H1 (cell line): Measurements from ENCODE around the gene ARRB1. TPM values are rescaled to one million over a fixed set of nuclear protein-coding genes. Genes with fewer than 3 reads are reported as not detected.
A peak's percentile ranks its signal among the peaks of the same experiment; 100 is the strongest.

Experiments used
- CTCF ChIA-PET: fragments of 300-600 bp; sonication (Branson Sonifier 250); formaldehyde crosslinking; loops from one replicate; lab custom pipeline; 2021; ENCODE audit not compliant: partially characterized antibody; lab: Charles Lee
- POLR2A ChIA-PET: fragments of 300-600 bp; sonication (Branson Sonifier 250); formaldehyde crosslinking; loops from one replicate; lab custom pipeline; 2021; ENCODE audit warnings: inconsistent platforms; ENCODE audit not compliant: partially characterized antibody; lab: Charles Lee
- DNase-seq, 2 experiments: peaks; one replicate each; pipeline versions ENCODE4 v3.0.0 to v3.0.0-alpha.2; 2010 to 2022; ENCODE audit warnings: low spot score in 2 of 2, low read depth in 1 of 2, mixed read lengths in 1 of 2
- FAIRE-seq: peaks from 2 replicates; lab custom pipeline; 2011; peaks lifted over from hg19 to GRCh38; lab: Jason Lieb, UNC
- H2AFZ ChIP-seq: 2 replicates; pipeline ENCODE4 v1.8.1; 2012; ENCODE audit warnings: low read length, inconsistent platforms
- H2AK5ac ChIP-seq: 2 replicates; pipeline ENCODE4 v1.6.1; 2013; ENCODE audit warnings: low read depth, low read length
- H2BK120ac ChIP-seq: replicated peaks from 2 replicates; pipeline ENCODE3; 2013; ENCODE audit warnings: low read depth, low read length, inconsistent platforms
- H2BK12ac ChIP-seq: 2 replicates; pipeline ENCODE4 v1.6.1; 2013; ENCODE audit warnings: low read depth, low read length
- H2BK15ac ChIP-seq: 2 replicates; pipeline ENCODE4 v1.6.1; 2013; ENCODE audit warnings: low read length
- H2BK20ac ChIP-seq: 2 replicates; pipeline ENCODE4 v1.6.1; 2013; ENCODE audit warnings: low read length
- H2BK5ac ChIP-seq: 2 replicates; pipeline ENCODE4 v1.6.1; 2013; ENCODE audit warnings: low read depth, low read length
- H3K14ac ChIP-seq: 2 replicates; pipeline ENCODE4 v1.6.1; 2013; ENCODE audit warnings: inconsistent platforms; ENCODE audit not compliant: insufficient read length
- H3K18ac ChIP-seq: 2 replicates; pipeline ENCODE4 v1.6.1; 2013; ENCODE audit warnings: low read length; ENCODE audit errors: extremely low read depth
- H3K23ac ChIP-seq: 2 replicates; pipeline ENCODE4 v1.6.1; 2013; ENCODE audit warnings: inconsistent platforms; ENCODE audit not compliant: insufficient read length
- H3K23me2 ChIP-seq: 2 replicates; pipeline ENCODE4 v1.6.1; 2013; ENCODE audit warnings: low read depth, low read length
- H3K27ac ChIP-seq: 2 replicates; pipeline ENCODE4 v1.6.1; 2011; ENCODE audit warnings: low read depth, low read length, inconsistent platforms
- H3K27me3 ChIP-seq, 4 experiments: replicated peaks in 1 of 4; 1 replicate in 1 of 4; 2 replicates in 3 of 4; pipeline versions ENCODE4 v1.6.1 to v1.8.1; 2011 to 2013; ENCODE audit warnings: low read length in 3 of 4, mild to moderate bottlenecking in 3 of 4, inconsistent platforms in 2 of 4, mixed read lengths in 2 of 4, moderate library complexity in 1 of 4; ENCODE audit not compliant: control insufficient read depth in 3 of 4, insufficient read depth in 3 of 4; ENCODE audit errors: extremely low read depth in 1 of 4
- H3K36me3 ChIP-seq, 4 experiments: 2 replicates each; pipeline versions ENCODE4 v1.6.1 to v1.8.1; 2011 to 2013; ENCODE audit warnings: mild to moderate bottlenecking in 4 of 4, low read length in 3 of 4, moderate library complexity in 2 of 4, control low read depth in 1 of 4, inconsistent platforms in 1 of 4; ENCODE audit not compliant: insufficient read depth in 4 of 4, control insufficient read depth in 2 of 4
- H3K4ac ChIP-seq: replicated peaks from 2 replicates; pipeline ENCODE3; 2013; ENCODE audit warnings: low read length, low read depth, mixed read lengths, inconsistent platforms; ENCODE audit not compliant: insufficient read length
- H3K4me1 ChIP-seq, 4 experiments: replicated peaks in 1 of 4; 1 replicate in 1 of 4; 2 replicates in 3 of 4; pipeline versions ENCODE4 v1.6.1 to v1.8.1; 2011 to 2013; ENCODE audit warnings: low read length in 3 of 4, inconsistent platforms in 2 of 4, mixed read lengths in 1 of 4; ENCODE audit not compliant: insufficient read depth in 4 of 4, control insufficient read depth in 3 of 4
- H3K4me2 ChIP-seq, 2 experiments: 2 replicates each; pipeline versions ENCODE4 v1.6.1 to v1.8.1; 2011 to 2013; ENCODE audit warnings: low read depth in 2 of 2, low read length in 2 of 2, control low read depth in 1 of 2, inconsistent platforms in 1 of 2, mild to moderate bottlenecking in 1 of 2; ENCODE audit not compliant: insufficient read depth in 1 of 2
- H3K4me3 ChIP-seq, 4 experiments: fragments of 200-600, 300-600 bp in 1 of 4; sonication (generic), shearing (Covaris generic), sonication (Bioruptor Twin) in 1 of 4; 2 replicates each; pipeline versions ENCODE4 v1.5.1 to v1.8.1; 2011 to 2016; ENCODE audit warnings: low read length in 4 of 4, low read depth in 3 of 4, control low read depth in 2 of 4, inconsistent platforms in 2 of 4, mild to moderate bottlenecking in 2 of 4, mixed read lengths in 1 of 4, moderate library complexity in 1 of 4; ENCODE audit not compliant: insufficient read depth in 2 of 4; ENCODE audit errors: extremely low read depth in 1 of 4
- H3K56ac ChIP-seq: replicated peaks from 2 replicates; pipeline ENCODE3; 2013; ENCODE audit warnings: low read depth, mild to moderate bottlenecking, mixed read lengths, low read length, inconsistent platforms; ENCODE audit not compliant: insufficient read length
- H3K79me1 ChIP-seq: 2 replicates; pipeline ENCODE4 v1.6.1; 2013; ENCODE audit warnings: low read depth, low read length, control low read depth
- H3K79me2 ChIP-seq, 2 experiments: 2 replicates each; pipeline versions ENCODE4 v1.6.1 to v1.8.1; 2012 to 2013; ENCODE audit warnings: low read length in 2 of 2, mild to moderate bottlenecking in 2 of 2, inconsistent platforms in 1 of 2; ENCODE audit not compliant: insufficient read depth in 2 of 2, control insufficient read depth in 1 of 2
- H3K9ac ChIP-seq, 4 experiments: replicated peaks in 1 of 4; 1 replicate in 1 of 4; 2 replicates in 3 of 4; pipeline versions ENCODE4 v1.6.1 to v1.8.1; 2011 to 2013; ENCODE audit warnings: low read depth in 3 of 4, low read length in 3 of 4, control low read depth in 2 of 4, mild to moderate bottlenecking in 2 of 4, moderate library complexity in 2 of 4, inconsistent platforms in 1 of 4; ENCODE audit errors: extremely low read depth in 1 of 4
- H3K9me3 ChIP-seq, 2 experiments: 2 replicates each; pipeline versions ENCODE4 v1.6.1 to v1.8.1; 2012 to 2013; ENCODE audit warnings: mild to moderate bottlenecking in 2 of 2, moderate library complexity in 2 of 2, control low read depth in 1 of 2, inconsistent platforms in 1 of 2, low read depth in 1 of 2, low read length in 1 of 2, mixed read lengths in 1 of 2; ENCODE audit not compliant: insufficient read depth in 2 of 2
- H4K20me1 ChIP-seq, 2 experiments: replicated peaks in 1 of 2; 2 replicates each; pipeline versions ENCODE3 to v1.8.1; 2011 to 2013; ENCODE audit warnings: inconsistent platforms in 2 of 2, low read length in 2 of 2, mild to moderate bottlenecking in 1 of 2; ENCODE audit not compliant: insufficient read depth in 2 of 2, control insufficient read depth in 1 of 2
- H4K5ac ChIP-seq: 2 replicates; pipeline ENCODE4 v1.6.1; 2013; ENCODE audit warnings: low read length, low read depth, mixed read lengths, inconsistent platforms; ENCODE audit not compliant: insufficient read length
- H4K8ac ChIP-seq: 2 replicates; pipeline ENCODE4 v1.8.0; 2013; ENCODE audit warnings: mild to moderate bottlenecking, moderate library complexity, low read length, inconsistent platforms; ENCODE audit not compliant: insufficient read depth; ENCODE audit errors: extremely low read depth
- H4K91ac ChIP-seq: replicated peaks from 2 replicates; pipeline ENCODE3; 2013; ENCODE audit warnings: low read length, mixed read lengths, inconsistent platforms; ENCODE audit not compliant: insufficient read length
- HDAC6 ChIP-seq: IDR thresholded peaks from one replicate; pipeline ENCODE4 v1.7.1; 2012; ENCODE audit warnings: low read depth, mild to moderate bottlenecking, inconsistent platforms, low read length, moderate library complexity
- WGBS, 2 experiments: shearing (Covaris generic) in 1 of 2; methylation state at CpG; one replicate each; pipeline versions ENCODE4 v1.1.6 to v1.1.7; 2013 to 2015; ENCODE audit warnings: low lambda C conversion rate in 2 of 2, mixed read lengths in 2 of 2, inconsistent platforms in 1 of 2, low coverage in 1 of 2, missing lambda C conversion rate in 1 of 2; ENCODE audit not compliant: insufficient replicate concordance in 2 of 2, insufficient coverage in 1 of 2, insufficient read length in 1 of 2; ENCODE audit errors: extremely low coverage in 1 of 2, missing lambda C conversion rate in 1 of 2; 5-methylcytosine and 5-hydroxymethylcytosine counted together
- polyA plus RNA-seq, 7 experiments: library from polyadenylated mRNA; depleted of rRNA in 3 of 7; stranded (reverse) in 5 of 7; unstranded in 2 of 7; fragments of >200 nt in 5 of 7; fragments of 200-250 nt in 2 of 7; gene quantifications; 1 replicate in 5 of 7; 2 replicates in 1 of 7; 4 replicates in 1 of 7; pipeline versions ENCODE4 v1.2.1 to v1.2.3, GENCODE V29; 2011 to 2013; ENCODE audit warnings: missing spikeins in 2 of 7, mixed read lengths in 2 of 7
- total RNA-seq: library from RNA; stranded (reverse); fragmentation: NEBNext Ultra II Directional; extraction: Animal tissue kit (Norgen Biotek cat#: 25700); gene quantifications from 2 replicates; pipeline ENCODE4 v1.2.1, GENCODE V29; 2021

ARRB1 gene
- total and polyA plus RNA-seq, 2 of the 8 experiments (the other 6 are each of a cell fraction or from before 2014, with no cell fraction given): 9.4 to 31.8 TPM

GRCh38 chr11:75347781-75348566 lies 3.5 kb downstream of the ARRB1 start:
- Histone ChIP-seq H3K4me1 (peaks cover 18 to 42% (median 22%) of the 10 kb centered on the region in 4 experiments), H2BK20ac (peak overlapping the region; percentile 56), H2AK5ac (peak overlapping the region; percentile 58; the same call in 1 of the 2 replicates), H2BK15ac (peak overlapping the region; percentile 84; the same call in 1 of the 2 replicates), H4K91ac (peak overlapping the region; percentile 17), H3K79me2 (peaks cover 0 to 3% of the 10 kb centered on the region in 2 experiments; a peak in 1 of 4 replicates), H3K79me1 (peaks cover 9% of the 10 kb centered on the region), H3K9ac (no peak overlapping the region; a peak in 2 of 7 replicates), H4K20me1 (peaks cover 0 to 4% of the 10 kb centered on the region in 2 experiments), H4K8ac (no peak overlapping the region), H3K18ac (no peak overlapping the region), H3K27ac (no peak overlapping the region), H2BK5ac (peak overlapping the region; percentile 62; the same call in 1 of the 2 replicates), H3K14ac (no peak overlapping the region), H3K56ac (no peak overlapping the region), H4K5ac (no peak overlapping the region), H3K23me2 (peaks cover 19% of the 10 kb centered on the region), H3K27me3 (peaks cover 4 to 11% (median 10%) of the 10 kb centered on the region in 4 experiments; a peak in 6 of 7 replicates), H2AFZ (no peak overlapping the region), H2BK120ac (no peak overlapping the region), H2BK12ac (peak overlapping the region; percentile 83; the same call in 1 of the 2 replicates), H3K9me3 (no peaks in the 10 kb centered on the region), H3K4me3 (no peak overlapping the region), H3K4ac (peak overlapping the region; percentile 75), H3K4me2 (no peak overlapping the region), H3K36me3 (no peaks in the 10 kb centered on the region), H3K23ac (no peak overlapping the region)
- DNase-seq (no peak), FAIRE-seq (no peak)
- CTCF ChIA-PET: interaction anchor here (1.1 to 1.6 kb wide), 5 partner anchors 11 to 184 kb away, joined by 3 to 6 read pairs (median 3); no protein-coding TSS in a partner anchor
- TF ChIP-seq HDAC6: no peak
- 86% methylated on average over 8 of the region's 8 CpGs; no CpG with 5 or more reads in 1 of the 2 experiments for WGBS, 2 experiments
- POLR2A ChIA-PET: interaction anchor here (1.0 to 6.6 kb wide), 3 partner anchors 8 to 24 kb away, joined by 3 to 72 read pairs (median 12); no protein-coding TSS in a partner anchor
